H1 (cell line): ENCODE data around the gene FRMD4B.

Experiments used
- ATF2 ChIP-seq: IDR thresholded peaks from 2 replicates; pipeline ENCODE4 v1.6.1; 2012; ENCODE audit warnings: low read length, inconsistent platforms
- CHD1 ChIP-seq: IDR thresholded peaks from 2 replicates; pipeline ENCODE4 v1.6.1; 2012; ENCODE audit warnings: low read depth, low read length, improper control_type of control experiment
- CREB1 ChIP-seq: IDR thresholded peaks from 2 replicates; pipeline ENCODE4 v1.6.1; 2012; ENCODE audit warnings: inconsistent platforms
- JUND ChIP-seq: IDR thresholded peaks from 2 replicates; pipeline ENCODE4 v1.6.1; 2011; ENCODE audit warnings: mild to moderate bottlenecking, improper control_type of control experiment, low read length

DNA sequence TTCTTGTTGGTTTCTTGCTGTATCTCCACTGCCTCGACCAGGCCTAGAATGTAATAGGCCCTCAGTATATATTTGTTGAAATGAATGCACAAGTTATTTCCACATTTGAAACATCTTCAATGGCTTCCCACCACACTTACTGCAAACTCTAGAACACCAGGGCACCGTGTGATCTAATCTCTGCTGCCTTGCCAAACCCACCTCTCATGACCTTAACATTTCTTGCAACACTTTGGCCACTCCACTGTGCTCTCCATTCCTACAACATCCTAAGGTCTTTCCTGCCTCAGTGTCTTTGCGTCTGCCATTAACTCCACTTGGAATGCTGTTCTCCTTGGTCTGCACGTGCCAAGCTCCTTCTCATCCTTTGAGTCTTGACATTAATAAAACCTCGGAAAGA lies 14.1 kb downstream of the FRMD4B start:
- no peak for TF ChIP-seq JUND
- TF ChIP-seq CREB1, result no peak
- no peak for TF ChIP-seq CHD1
- TF ChIP-seq ATF2, result no peak
